Esophagus squamous epithelium (tissue), 4 donors: ENCODE data around the gene CCDC85C.

ENCODE experiments used
- CTCF ChIP-seq, 6 experiments: fragments of 450-650 bp in 4 of 6; fragments of 200-600 bp in 2 of 6; sonication (generic) in 2 of 6; IDR thresholded peaks; one replicate each; pipeline ENCODE4 v1.5.1; 2016 to 2019; ENCODE audit warnings: antibody characterized with exemption in 6 of 6, mild to moderate bottlenecking in 4 of 6, moderate library complexity in 4 of 6
- POLR2A ChIP-seq, 4 donors: fragments of 450-650 bp; IDR thresholded peaks; one replicate each; pipeline ENCODE4 v1.6.1; 2017; ENCODE audit warnings: antibody characterized with exemption in 4 of 4, mild to moderate bottlenecking in 4 of 4, moderate library complexity in 3 of 4

GRCh38 chr14:99539491-99539890 lies 64.5 kb downstream of the CCDC85C start:
- TF ChIP-seq CTCF (IDR thresholded peaks at IDR 0.05) (no peak), POLR2A (IDR thresholded peaks at IDR 0.05) (no peak)
